Gastroesophageal sphincter (tissue), 3 donors: ENCODE measurements around the gene GATA5.

Experiments used
- EP300 ChIP-seq: sonication (generic); formaldehyde crosslinking; IDR thresholded peaks from one replicate; pipeline ENCODE4 v1.6.1; 2017; ENCODE audit warnings: antibody characterized with exemption, mild to moderate bottlenecking
- POLR2A ChIP-seq, 2 donors: fragments of 450-650 bp; IDR thresholded peaks; one replicate each; pipeline ENCODE4 v1.6.1; 2017; ENCODE audit warnings: antibody characterized with exemption in 2 of 2, mild to moderate bottlenecking in 2 of 2, moderate library complexity in 1 of 2
- POLR2AphosphoS5 ChIP-seq: sonication (generic); formaldehyde crosslinking; IDR thresholded peaks from one replicate; pipeline ENCODE4 v1.6.1; 2017; ENCODE audit warnings: antibody characterized with exemption
- TF ChIP-seq, protein P1 (sequence below), 4 experiments: fragments of 200-600 bp in 2 of 4; fragments of 450-650 bp in 2 of 4; sonication (generic) in 1 of 4; IDR thresholded peaks; one replicate each; pipeline ENCODE4 v1.5.1; 2017 to 2019; ENCODE audit warnings: antibody characterized with exemption in 4 of 4, mild to moderate bottlenecking in 2 of 4, moderate library complexity in 2 of 4

DNA sequence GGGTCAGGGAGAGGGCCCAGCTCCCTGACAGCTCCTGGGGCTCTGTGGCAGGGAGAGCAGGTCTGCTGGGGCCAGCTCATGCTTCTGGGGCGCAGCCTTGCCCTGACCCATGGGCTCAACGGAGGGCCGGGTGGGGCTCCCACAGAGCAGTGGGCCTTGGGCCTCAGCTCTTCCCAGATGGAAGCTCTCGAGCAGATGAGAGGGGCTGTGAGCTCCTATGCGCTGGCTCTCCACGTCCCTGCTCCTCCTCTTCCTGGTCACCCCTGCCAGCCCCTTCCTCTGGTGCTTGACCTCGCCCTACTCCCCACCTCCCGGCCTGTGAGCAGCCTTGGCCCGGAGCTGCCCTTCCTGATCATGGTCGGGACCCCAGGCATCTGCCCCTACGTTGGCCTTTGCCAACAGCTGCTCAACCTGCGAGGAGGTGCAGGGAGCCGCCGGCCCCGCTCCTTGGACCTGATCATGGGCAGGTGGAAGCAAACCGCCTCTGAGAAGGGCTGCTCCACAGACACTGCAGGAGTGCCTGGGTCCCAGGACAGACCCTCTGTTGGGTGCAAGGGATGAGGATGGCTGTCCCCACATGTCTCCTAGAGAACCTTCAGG, 26.8 kb upstream of the GATA5 start:
- TF ChIP-seq, protein P1, sequence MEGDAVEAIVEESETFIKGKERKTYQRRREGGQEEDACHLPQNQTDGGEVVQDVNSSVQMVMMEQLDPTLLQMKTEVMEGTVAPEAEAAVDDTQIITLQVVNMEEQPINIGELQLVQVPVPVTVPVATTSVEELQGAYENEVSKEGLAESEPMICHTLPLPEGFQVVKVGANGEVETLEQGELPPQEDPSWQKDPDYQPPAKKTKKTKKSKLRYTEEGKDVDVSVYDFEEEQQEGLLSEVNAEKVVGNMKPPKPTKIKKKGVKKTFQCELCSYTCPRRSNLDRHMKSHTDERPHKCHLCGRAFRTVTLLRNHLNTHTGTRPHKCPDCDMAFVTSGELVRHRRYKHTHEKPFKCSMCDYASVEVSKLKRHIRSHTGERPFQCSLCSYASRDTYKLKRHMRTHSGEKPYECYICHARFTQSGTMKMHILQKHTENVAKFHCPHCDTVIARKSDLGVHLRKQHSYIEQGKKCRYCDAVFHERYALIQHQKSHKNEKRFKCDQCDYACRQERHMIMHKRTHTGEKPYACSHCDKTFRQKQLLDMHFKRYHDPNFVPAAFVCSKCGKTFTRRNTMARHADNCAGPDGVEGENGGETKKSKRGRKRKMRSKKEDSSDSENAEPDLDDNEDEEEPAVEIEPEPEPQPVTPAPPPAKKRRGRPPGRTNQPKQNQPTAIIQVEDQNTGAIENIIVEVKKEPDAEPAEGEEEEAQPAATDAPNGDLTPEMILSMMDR (IDR thresholded peaks at IDR 0.05), result no peak
- TF ChIP-seq POLR2A (IDR thresholded peaks at IDR 0.05) (no peak), EP300 (no peak), POLR2AphosphoS5 (no peak)
